Transverse colon (tissue), 4 donors: ENCODE measurements around the gene COMMD4.
"Not testable (repeated sequence)": the region's sequence is repeated elsewhere in the genome, so short reads cannot be mapped to it uniquely, and the experiment has no call there.

Experiments used
- EP300 ChIP-seq: sonication (generic); formaldehyde crosslinking; IDR thresholded peaks from one replicate; pipeline ENCODE4 v1.6.1; 2017; ENCODE audit warnings: antibody characterized with exemption, low read depth
- POLR2A ChIP-seq: fragments of 450-650 bp; IDR thresholded peaks from one replicate; pipeline ENCODE4 v1.6.1; 2016; ENCODE audit warnings: antibody characterized with exemption, mild to moderate bottlenecking, moderate library complexity
- POLR2AphosphoS5 ChIP-seq, 3 donors: sonication (generic); formaldehyde crosslinking; IDR thresholded peaks; one replicate each; pipeline ENCODE4 v1.6.1; 2016; ENCODE audit warnings: antibody characterized with exemption in 3 of 3
- TF ChIP-seq, protein P1 (sequence below), 5 experiments: fragments of 200-600 bp in 3 of 5; fragments of 450-650 bp in 2 of 5; sonication (generic) in 3 of 5; IDR thresholded peaks; 1 replicate in 2 of 5; 2 replicates in 3 of 5; pipeline ENCODE4 v1.5.1; 2016 to 2017; ENCODE audit warnings: antibody characterized with exemption in 5 of 5, inconsistent platforms in 3 of 5, mild to moderate bottlenecking in 2 of 5, moderate library complexity in 1 of 5

DNA sequence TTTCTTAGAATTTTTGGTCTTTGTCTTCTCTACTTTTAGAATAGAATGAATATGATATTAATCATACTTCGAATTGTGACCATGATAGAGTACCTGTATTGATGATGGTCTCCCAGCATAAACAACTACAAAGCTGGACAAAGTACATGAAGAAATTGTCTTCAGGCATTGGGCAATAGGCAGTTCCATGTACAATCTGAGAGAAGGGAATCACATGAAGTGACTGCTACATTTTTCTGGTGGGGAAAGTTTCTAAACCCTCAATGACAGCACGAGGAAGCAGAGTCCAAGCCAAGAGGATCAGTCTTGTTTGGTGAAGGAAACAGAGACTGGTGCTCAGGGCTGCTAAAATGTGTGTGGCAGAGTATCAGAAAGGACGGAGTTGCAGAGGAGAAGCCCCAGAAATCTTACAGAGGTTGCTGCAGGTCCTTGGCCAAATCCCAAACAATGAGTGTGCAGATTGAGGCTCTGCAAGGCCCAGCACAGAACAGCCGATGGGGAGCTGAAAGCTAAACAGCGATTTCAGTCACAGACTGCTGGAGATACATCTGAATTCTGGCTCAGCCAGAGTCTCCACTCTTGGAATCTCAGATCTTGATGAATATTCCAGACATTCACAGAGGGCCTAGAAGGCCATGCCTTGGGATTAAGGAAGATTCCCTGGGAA, 16.5 kb upstream of the COMMD4 start:
- TF ChIP-seq, protein P1, sequence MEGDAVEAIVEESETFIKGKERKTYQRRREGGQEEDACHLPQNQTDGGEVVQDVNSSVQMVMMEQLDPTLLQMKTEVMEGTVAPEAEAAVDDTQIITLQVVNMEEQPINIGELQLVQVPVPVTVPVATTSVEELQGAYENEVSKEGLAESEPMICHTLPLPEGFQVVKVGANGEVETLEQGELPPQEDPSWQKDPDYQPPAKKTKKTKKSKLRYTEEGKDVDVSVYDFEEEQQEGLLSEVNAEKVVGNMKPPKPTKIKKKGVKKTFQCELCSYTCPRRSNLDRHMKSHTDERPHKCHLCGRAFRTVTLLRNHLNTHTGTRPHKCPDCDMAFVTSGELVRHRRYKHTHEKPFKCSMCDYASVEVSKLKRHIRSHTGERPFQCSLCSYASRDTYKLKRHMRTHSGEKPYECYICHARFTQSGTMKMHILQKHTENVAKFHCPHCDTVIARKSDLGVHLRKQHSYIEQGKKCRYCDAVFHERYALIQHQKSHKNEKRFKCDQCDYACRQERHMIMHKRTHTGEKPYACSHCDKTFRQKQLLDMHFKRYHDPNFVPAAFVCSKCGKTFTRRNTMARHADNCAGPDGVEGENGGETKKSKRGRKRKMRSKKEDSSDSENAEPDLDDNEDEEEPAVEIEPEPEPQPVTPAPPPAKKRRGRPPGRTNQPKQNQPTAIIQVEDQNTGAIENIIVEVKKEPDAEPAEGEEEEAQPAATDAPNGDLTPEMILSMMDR (IDR thresholded peaks at IDR 0.05), result not testable (repeated sequence)
- TF ChIP-seq POLR2AphosphoS5 (IDR thresholded peaks at IDR 0.05); POLR2A; EP300: not testable (repeated sequence)
